Stomach (tissue), 4 donors: ENCODE results near the gene AP1M2.

Source experiments
- EP300 ChIP-seq: sonication (generic); formaldehyde crosslinking; IDR thresholded peaks from one replicate; pipeline ENCODE4 v1.6.1; 2017; ENCODE audit warnings: antibody characterized with exemption
- POLR2A ChIP-seq, 4 donors: fragments of 450-650 bp; IDR thresholded peaks; one replicate each; pipeline ENCODE4 v1.6.1; 2016; ENCODE audit warnings: antibody characterized with exemption in 4 of 4, control low read depth in 2 of 4, mild to moderate bottlenecking in 1 of 4, moderate library complexity in 1 of 4
- TF ChIP-seq, protein P1 (sequence below), 7 experiments: fragments of 450-650 bp in 4 of 7; fragments of 200-600 bp in 3 of 7; sonication (generic) in 3 of 7; IDR thresholded peaks; one replicate each; pipeline ENCODE4 v1.5.1; 2016 to 2019; ENCODE audit warnings: antibody characterized with exemption in 7 of 7, control low read depth in 2 of 7, mild to moderate bottlenecking in 1 of 7

GRCh38 chr19:10634430-10634829, 47.3 kb upstream of the AP1M2 start:
- TF ChIP-seq, protein P1, sequence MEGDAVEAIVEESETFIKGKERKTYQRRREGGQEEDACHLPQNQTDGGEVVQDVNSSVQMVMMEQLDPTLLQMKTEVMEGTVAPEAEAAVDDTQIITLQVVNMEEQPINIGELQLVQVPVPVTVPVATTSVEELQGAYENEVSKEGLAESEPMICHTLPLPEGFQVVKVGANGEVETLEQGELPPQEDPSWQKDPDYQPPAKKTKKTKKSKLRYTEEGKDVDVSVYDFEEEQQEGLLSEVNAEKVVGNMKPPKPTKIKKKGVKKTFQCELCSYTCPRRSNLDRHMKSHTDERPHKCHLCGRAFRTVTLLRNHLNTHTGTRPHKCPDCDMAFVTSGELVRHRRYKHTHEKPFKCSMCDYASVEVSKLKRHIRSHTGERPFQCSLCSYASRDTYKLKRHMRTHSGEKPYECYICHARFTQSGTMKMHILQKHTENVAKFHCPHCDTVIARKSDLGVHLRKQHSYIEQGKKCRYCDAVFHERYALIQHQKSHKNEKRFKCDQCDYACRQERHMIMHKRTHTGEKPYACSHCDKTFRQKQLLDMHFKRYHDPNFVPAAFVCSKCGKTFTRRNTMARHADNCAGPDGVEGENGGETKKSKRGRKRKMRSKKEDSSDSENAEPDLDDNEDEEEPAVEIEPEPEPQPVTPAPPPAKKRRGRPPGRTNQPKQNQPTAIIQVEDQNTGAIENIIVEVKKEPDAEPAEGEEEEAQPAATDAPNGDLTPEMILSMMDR (IDR thresholded peaks at IDR 0.05): no peak
- no peak for TF ChIP-seq POLR2A (IDR thresholded peaks at IDR 0.05)
- no peak for TF ChIP-seq EP300
